ENCODE measurements around the gene KIF2A. TPM values are rescaled to one million over a fixed set of nuclear protein-coding genes. Genes with fewer than 3 reads are reported as not detected.

KIF2A gene
- total and polyA plus RNA-seq, 9 of the 15 experiments (the other 6 are each of a cell fraction or from before 2014, with no cell fraction given), result 42.6 to 126 (median 77.6) TPM

GRCh38 chr5:62310426-62311143 is 4.6 kb downstream of the KIF2A start:
- no peak overlapping the region for H3K4me3 ChIP-seq
- BruUV-seq (replicated peaks), result no TSS peak
- peaks cover 94% of the 10 kb centered on the region for H3K79me2 ChIP-seq (ENCODE audit: control insufficient read depth, insufficient read depth, low read length)
- no peaks in the 10 kb centered on the region for H3K9me3 ChIP-seq (replicated peaks; ENCODE audit: control insufficient read depth, insufficient read depth, low read depth, low read length)
- peak in 2 of 4 experiments; percentile 45 to 62 for DNase-seq (ENCODE audit: extremely low read depth in 1 of 4, low spot score in 3 of 4)
- no peak for ATAC-seq
- in situ Hi-C loops (cut with MboI) (no loop called here), intact Hi-C loops (cut with micrococcal nuclease) (no loop called here)
- H3K36me3 ChIP-seq (ENCODE audit: control insufficient read depth, insufficient read depth, low read length), result peaks cover 23% of the 10 kb centered on the region
- H4K20me1 ChIP-seq (replicated peaks; ENCODE audit: control insufficient read depth, insufficient read depth, low read length), result peaks cover 33% of the 10 kb centered on the region
- H3K9ac ChIP-seq (ENCODE audit: insufficient read depth in 1 of 2, low read depth in 2 of 2, low read length in 2 of 2), result 0 out of 4 replicates have a peak overlapping the region, but pooled peaks of 1 of the 2 experiments have one; percentile 25
- no peaks in the 10 kb centered on the region for H3K9me1 ChIP-seq (ENCODE audit: control insufficient read depth, insufficient read depth, low read length)
- peak; percentile 73 for FAIRE-seq
- CTCF ChIA-PET (ENCODE audit: low intra/inter-chr PET ratio), result no interaction called here
- no peak overlapping the region for H2AFZ ChIP-seq (ENCODE audit: low read depth, low read length)
- H3K4me1 ChIP-seq (replicated peaks in 1 of 2; ENCODE audit: control insufficient read depth in 2 of 2, insufficient read depth in 2 of 2, low read length in 2 of 2), result peaks cover 15 to 40% of the 10 kb centered on the region in 2 experiments; a peak in 4 of 5 replicates
- POLR2A ChIA-PET, result interaction anchor here (1.0 kb wide), 1 partner anchor 18 kb away, joined by 3 read pairs; no protein-coding TSS in a partner anchor
- H3K27me3 ChIP-seq (ENCODE audit: control insufficient read depth in 2 of 2, insufficient read depth in 2 of 2, low read length in 2 of 2), result no peaks in the 10 kb centered on the region
- H3K4me2 ChIP-seq (ENCODE audit: insufficient read depth, low read length), result no peak overlapping the region; the same call in 1 of the 2 replicates
- peak overlapping the region; percentile 35; the same call in 1 of the 3 replicates for H3K27ac ChIP-seq (ENCODE audit: extremely low read depth, low read depth, low read length)
- WGBS (ENCODE audit: insufficient coverage, low coverage, missing lambda C conversion rate), result 8% methylated on average over 5 of the region's 5 CpGs
- TF ChIP-seq ZNF143 (CRISPR knock-in tag; IDR thresholded peaks at IDR 0.05), result no peak
- TF ChIP-seq ELK1 (CRISPR knock-in tag; IDR thresholded peaks at IDR 0.05), result no peak
- TF ChIP-seq KDM5B (IDR thresholded peaks at IDR 0.05; ENCODE audit: insufficient replicate concordance, low read depth, low read length), result no peak
- no peak for TF ChIP-seq NR4A1 (CRISPR knock-in tag; IDR thresholded peaks at IDR 0.05)
- no peak for TF ChIP-seq NR4A1 (tag; IDR thresholded peaks at IDR 0.05)
- no peak for TF ChIP-seq MXI1 (IDR thresholded peaks at IDR 0.05; ENCODE audit: low read depth, low read length)
- no peak for TF ChIP-seq USF2 (CRISPR knock-in tag; IDR thresholded peaks at IDR 0.05)
- no peak for TF ChIP-seq RBBP5 (IDR thresholded peaks at IDR 0.05; ENCODE audit: borderline replicate concordance, insufficient read depth, low read length, poor library complexity, severe bottlenecking)
- TF ChIP-seq NFATC3 (IDR thresholded peaks at IDR 0.05), result no peak
- peak; percentile 69 for TF ChIP-seq MEIS2 (IDR thresholded peaks at IDR 0.05; ENCODE audit: partially characterized antibody)
- no peak for TF ChIP-seq TAF1 (IDR thresholded peaks at IDR 0.05; ENCODE audit: control insufficient read depth, extremely low read depth, insufficient read depth, low read length, severe bottlenecking)
- 0 out of 6 replicates have a peak, but pooled peaks of 1 of the 3 experiments have one; percentile 38 for TF ChIP-seq ZBTB11 (CRISPR knock-in tag; IDR thresholded peaks at IDR 0.05)
- TF ChIP-seq CREM (IDR thresholded peaks at IDR 0.05; ENCODE audit: low read depth), result no peak
- TF ChIP-seq CBX1 (IDR thresholded peaks at IDR 0.05; ENCODE audit: low read depth), result no peak
- TF ChIP-seq HMG20A (CRISPR knock-in tag; conservative IDR thresholded peaks at IDR 0.05), result no peak
- TF ChIP-seq ZNF133 (CRISPR knock-in tag; IDR thresholded peaks at IDR 0.05), result no peak
